Liver (tissue), 9 donors: ENCODE measurements around the gene NTM. TPM values are rescaled to one million over a fixed set of nuclear protein-coding genes. Genes with fewer than 3 reads are reported as not detected.

ENCODE experiments used
- DNase-seq: peaks from one replicate; pipeline ENCODE4 v3.0.0-alpha.2; 2017; ENCODE audit warnings: low spot score
- H3K27ac ChIP-seq, 2 donors: one replicate each; pipeline ENCODE4 v1.7.0; 2013; ENCODE audit warnings: inconsistent platforms in 2 of 2, low read length in 2 of 2, control low read depth in 1 of 2, low read depth in 1 of 2, mild to moderate bottlenecking in 1 of 2
- H3K27me3 ChIP-seq, 4 donors: one replicate each; pipeline versions ENCODE4 v1.6.1 to v1.7.0; 2013; ENCODE audit warnings: low read length in 3 of 4, inconsistent platforms in 1 of 4, mild to moderate bottlenecking in 1 of 4, moderate library complexity in 1 of 4; ENCODE audit not compliant: control insufficient read depth in 4 of 4, insufficient read depth in 4 of 4
- H3K36me3 ChIP-seq, 4 donors: one replicate each; pipeline versions ENCODE4 v1.6.1 to v1.7.0; 2013; ENCODE audit warnings: low read length in 3 of 4, mild to moderate bottlenecking in 3 of 4, low read depth in 1 of 4, moderate library complexity in 1 of 4; ENCODE audit not compliant: control insufficient read depth in 4 of 4, insufficient read depth in 3 of 4
- H3K4me1 ChIP-seq, 4 donors: one replicate each; pipeline versions ENCODE4 v1.6.1 to v1.7.0; 2013; ENCODE audit warnings: low read length in 3 of 4, mild to moderate bottlenecking in 3 of 4, moderate library complexity in 1 of 4; ENCODE audit not compliant: control insufficient read depth in 4 of 4, insufficient read depth in 4 of 4
- H3K4me3 ChIP-seq, 3 donors: one replicate each; pipeline versions ENCODE4 v1.6.1 to v1.7.0; 2013; ENCODE audit warnings: low read length in 3 of 3, control low read depth in 1 of 3, low read depth in 1 of 3, mild to moderate bottlenecking in 1 of 3
- H3K9ac ChIP-seq, 2 donors: one replicate each; pipeline ENCODE4 v1.7.0; 2013; ENCODE audit warnings: low read length in 2 of 2, mild to moderate bottlenecking in 2 of 2, moderate library complexity in 2 of 2, control low read depth in 1 of 2, low read depth in 1 of 2
- H3K9me3 ChIP-seq, 4 donors: one replicate each; pipeline versions ENCODE4 v1.6.1 to v1.7.0; 2013; ENCODE audit warnings: low read length in 3 of 4; ENCODE audit not compliant: control insufficient read depth in 4 of 4
- CTCF ChIP-seq: fragments of 150-350 bp; IDR thresholded peaks from 2 replicates; pipeline ENCODE4 v1.5.1; 2017; ENCODE audit warnings: improper control_type of control experiment, low read depth, low read length; ENCODE audit not compliant: missing input control
- EGR1 ChIP-seq, 2 donors: IDR thresholded peaks; 2 replicates each; pipeline ENCODE4 v1.6.1; 2016 to 2018; ENCODE audit warnings: antibody characterized with exemption in 2 of 2, low read depth in 2 of 2
- FOXA1 ChIP-seq: IDR thresholded peaks from 2 replicates; pipeline ENCODE4 v1.6.1; 2016; ENCODE audit warnings: antibody characterized with exemption
- FOXA2 ChIP-seq: IDR thresholded peaks from 2 replicates; pipeline ENCODE4 v1.6.1; 2016; ENCODE audit warnings: antibody characterized with exemption
- GABPA ChIP-seq, 2 donors: IDR thresholded peaks in 1 of 2; conservative IDR thresholded peaks in 1 of 2; 2 replicates each; pipeline ENCODE4 v1.6.1; 2016; ENCODE audit warnings: antibody characterized with exemption in 2 of 2, mild to moderate bottlenecking in 1 of 2, moderate library complexity in 1 of 2
- HNF4A ChIP-seq, 2 donors: conservative IDR thresholded peaks; 2 replicates each; pipeline ENCODE4 v1.6.1; 2016; ENCODE audit warnings: antibody characterized with exemption in 2 of 2, mild to moderate bottlenecking in 2 of 2
- HNF4G ChIP-seq: IDR thresholded peaks from 2 replicates; pipeline ENCODE4 v1.6.1; 2016; ENCODE audit warnings: antibody characterized with exemption
- JUND ChIP-seq, 2 donors: IDR thresholded peaks; 2 replicates each; pipeline ENCODE4 v1.6.1; 2016; ENCODE audit warnings: antibody characterized with exemption in 2 of 2
- MAX ChIP-seq: IDR thresholded peaks from 2 replicates; pipeline ENCODE4 v1.6.1; 2016; ENCODE audit warnings: antibody characterized with exemption
- RAD21 ChIP-seq, 2 donors: IDR thresholded peaks; 2 replicates each; pipeline ENCODE4 v1.6.1; 2016; ENCODE audit warnings: antibody characterized with exemption in 2 of 2, mild to moderate bottlenecking in 2 of 2
- RXRA ChIP-seq, 2 donors: IDR thresholded peaks; 2 replicates each; pipeline ENCODE4 v1.6.1; 2017 to 2018; ENCODE audit warnings: antibody characterized with exemption in 2 of 2, mild to moderate bottlenecking in 1 of 2
- SP1 ChIP-seq: IDR thresholded peaks from 2 replicates; pipeline ENCODE4 v1.6.1; 2018; ENCODE audit warnings: antibody characterized with exemption, mild to moderate bottlenecking
- TAF1 ChIP-seq: conservative IDR thresholded peaks from 2 replicates; pipeline ENCODE4 v1.6.1; 2016; ENCODE audit warnings: antibody characterized with exemption, mild to moderate bottlenecking
- YY1 ChIP-seq: IDR thresholded peaks from 2 replicates; pipeline ENCODE4 v1.6.1; 2016; ENCODE audit warnings: antibody characterized with exemption, mild to moderate bottlenecking
- ZBTB33 ChIP-seq: IDR thresholded peaks from 2 replicates; pipeline ENCODE4 v1.6.1; 2016; ENCODE audit warnings: antibody characterized with exemption
- WGBS: extraction: QIAGEN DNeasy Blood & Tissue Kit; methylation state at CpG from one replicate; pipeline ENCODE4 v1.1.7; 2013; 5-methylcytosine and 5-hydroxymethylcytosine counted together
- polyA plus RNA-seq, 2 donors: library from polyadenylated mRNA; stranded (reverse) in 1 of 2; unstranded in 1 of 2; fragments of 200-250 nt in 1 of 2; fragments of >200 nt in 1 of 2; fragmentation: Nextera tagmentation in 1 of 2; extraction: Ambion mirVana in 1 of 2; gene quantifications; one replicate each; pipeline versions ENCODE4 v1.2.1 to v1.2.3, GENCODE V29; 2013 to 2015
- total RNA-seq, 2 donors: library from RNA; depleted of rRNA; stranded (reverse); fragments of >200 nt; gene quantifications; one replicate each; pipeline ENCODE4 v1.2.3, GENCODE V29; 2014
- donor health status: healthy.
- donor health status: healthy.
- donor health status: healthy.
- donor health status: healthy.
- donor health status: healthy.

Gene NTM
- total and polyA plus RNA-seq, 4 donors, result 0.08 to 1.1 (median 0.08) TPM; not detected in 1

GRCh38 chr11:132043714-132044113, 673.3 kb downstream of the NTM start:
- H3K4me1 ChIP-seq, result no peaks in the 10 kb centered on the region
- peaks cover 0 to 2% (median 0%) of the 10 kb centered on the region in 4 donors for H3K9me3 ChIP-seq
- 74% methylated on average over 1 of the region's 1 CpG for WGBS
- no peaks in the 10 kb centered on the region for H3K36me3 ChIP-seq
- no peak for DNase-seq
- no peak overlapping the region for H3K9ac ChIP-seq
- H3K4me3 ChIP-seq, result no peak overlapping the region
- H3K27ac ChIP-seq, result no peak overlapping the region
- H3K27me3 ChIP-seq, result peaks cover 0 to 3% (median 0%) of the 10 kb centered on the region in 4 donors
- no peak for TF ChIP-seq HNF4G
- no peak for TF ChIP-seq EGR1 (IDR thresholded peaks at IDR 0.05; ENCODE audit: low read depth in 2 of 2)
- no peak for TF ChIP-seq MAX
- TF ChIP-seq GABPA (IDR thresholded peaks at IDR 0.05 in 1 of 2, conservative IDR thresholded peaks at IDR 0.05 in 1 of 2), result no peak

GRCh38 chr11:132045107-132045506, 674.7 kb downstream of the NTM start:
- Histone ChIP-seq H3K36me3 (no peaks in the 10 kb centered on the region), H3K27ac (no peak overlapping the region), H3K4me1 (no peaks in the 10 kb centered on the region), H3K9me3 (peaks cover 0 to 2% (median 0%) of the 10 kb centered on the region in 4 donors), H3K9ac (no peak overlapping the region), H3K4me3 (no peak overlapping the region), H3K27me3 (peaks cover 0 to 3% (median 0%) of the 10 kb centered on the region in 4 donors)
- no peak for DNase-seq
- 68% methylated on average over 3 of the region's 3 CpGs for WGBS
- TF ChIP-seq JUND (IDR thresholded peaks at IDR 0.05) (no peak), RXRA (IDR thresholded peaks at IDR 0.05) (no peak), TAF1 (no peak), HNF4A (conservative IDR thresholded peaks at IDR 0.05) (no peak), YY1 (no peak), EGR1 (IDR thresholded peaks at IDR 0.05; ENCODE audit: low read depth in 2 of 2) (no peak), MAX (no peak), ZBTB33 (no peak), RAD21 (IDR thresholded peaks at IDR 0.05) (no peak), FOXA2 (no peak), CTCF (no peak), GABPA (IDR thresholded peaks at IDR 0.05 in 1 of 2, conservative IDR thresholded peaks at IDR 0.05 in 1 of 2) (no peak), SP1 (no peak), FOXA1 (no peak)
